ENCODE data around the gene MARCHF6.
"Not testable (repeated sequence)": the region's sequence is repeated elsewhere in the genome, so short reads cannot be mapped to it uniquely, and the experiment has no call there.

The MARCHF6 gene

DNA sequence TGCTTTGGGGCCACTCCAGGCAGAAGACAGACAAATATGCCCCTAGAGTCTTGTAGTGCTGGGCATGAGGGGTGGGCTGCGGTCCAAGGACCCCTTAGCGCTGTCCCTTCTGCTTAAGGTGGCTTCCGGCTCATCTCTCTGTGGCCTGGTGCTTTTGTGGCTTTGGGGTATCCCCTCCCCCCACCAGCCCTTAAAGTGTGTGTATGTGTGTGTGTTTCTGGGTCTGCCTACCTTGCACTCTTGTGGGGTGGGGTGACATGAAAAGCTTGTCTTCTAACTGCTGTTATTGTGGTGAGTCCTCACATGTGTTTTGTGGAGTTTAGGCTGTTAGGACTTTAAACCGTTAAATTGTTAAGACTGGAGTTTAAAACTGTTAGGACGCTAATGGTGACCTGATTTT, 23.6 kb downstream of the MARCHF6 start:
- DNase-seq = peak; percentile 24

DNA sequence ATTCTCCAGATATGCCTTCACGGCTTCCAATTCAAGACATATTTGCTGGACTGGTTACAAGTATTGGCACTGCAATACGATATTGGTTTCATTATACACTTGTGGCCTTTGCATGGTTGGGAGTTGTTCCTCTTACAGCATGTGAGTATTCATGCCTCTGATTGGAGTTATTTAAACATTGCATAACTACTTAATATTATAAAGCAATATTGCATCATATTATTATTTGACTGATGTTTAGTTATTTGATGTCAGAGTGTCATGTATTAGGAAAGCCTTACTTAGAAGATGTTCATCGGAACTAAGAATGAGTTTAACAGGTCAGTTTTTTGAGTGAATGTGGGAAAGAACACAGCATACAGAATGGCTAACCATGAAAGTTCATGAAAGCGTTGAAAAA, 28.3 kb downstream of the MARCHF6 start:
- no peak for DNase-seq

- DNase-seq = no peak
Measured at GRCh38 chr5:10384483-10384882, 31.0 kb downstream of the MARCHF6 start.

DNA sequence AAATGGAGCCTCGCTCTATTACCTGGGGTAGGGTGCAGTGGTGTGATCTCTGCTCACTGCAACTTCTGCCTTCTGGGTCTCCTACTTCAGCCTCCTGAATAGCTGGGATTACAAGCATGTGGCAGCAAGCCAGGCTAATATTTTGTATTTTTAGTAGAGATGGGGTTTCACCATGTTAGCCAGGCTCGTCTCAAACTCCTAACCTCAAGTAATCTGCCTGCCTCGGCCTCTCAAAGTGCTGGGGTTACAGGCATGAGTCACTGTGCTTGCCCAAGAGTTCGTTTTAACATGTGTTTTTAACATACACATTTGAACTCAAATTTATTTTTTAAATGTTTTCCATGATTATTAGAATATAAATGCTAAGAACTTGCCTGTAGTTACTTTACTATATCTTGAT, 34.2 kb downstream of the MARCHF6 start:
- DNase-seq = no peak

GRCh38 chr5:10391130-10391529, 37.6 kb downstream of the MARCHF6 start:
- DNase-seq = no peak

- DNase-seq = not testable (repeated sequence)
Measured at GRCh38 chr5:10392567-10393328, 39.3 kb downstream of the MARCHF6 start.

DNA sequence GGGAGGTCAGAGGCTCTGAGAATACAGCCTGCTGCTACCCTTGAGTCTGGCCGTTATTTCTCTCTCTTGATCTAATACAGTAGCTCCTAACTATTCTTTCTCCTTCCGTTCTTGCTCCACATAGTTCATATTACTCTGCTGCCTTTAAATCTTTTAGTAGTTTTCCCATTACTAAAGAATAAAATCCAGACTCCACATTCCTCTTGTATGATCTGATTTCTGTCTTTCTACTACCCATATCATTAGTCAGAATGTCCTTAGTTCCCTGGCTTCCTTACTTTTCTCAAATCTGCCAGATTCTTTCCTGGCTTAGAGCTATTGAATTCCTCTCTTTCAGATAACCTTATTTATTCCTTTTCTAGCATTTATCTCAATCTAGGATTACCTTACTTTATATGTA, 40.0 kb downstream of the MARCHF6 start:
- DNase-seq = no peak

- no peak for DNase-seq
Measured at GRCh38 chr5:10396552-10396951, 43.1 kb downstream of the MARCHF6 start.

GRCh38 chr5:10399839-10400238, 46.3 kb downstream of the MARCHF6 start:
- no peak for DNase-seq

DNA sequence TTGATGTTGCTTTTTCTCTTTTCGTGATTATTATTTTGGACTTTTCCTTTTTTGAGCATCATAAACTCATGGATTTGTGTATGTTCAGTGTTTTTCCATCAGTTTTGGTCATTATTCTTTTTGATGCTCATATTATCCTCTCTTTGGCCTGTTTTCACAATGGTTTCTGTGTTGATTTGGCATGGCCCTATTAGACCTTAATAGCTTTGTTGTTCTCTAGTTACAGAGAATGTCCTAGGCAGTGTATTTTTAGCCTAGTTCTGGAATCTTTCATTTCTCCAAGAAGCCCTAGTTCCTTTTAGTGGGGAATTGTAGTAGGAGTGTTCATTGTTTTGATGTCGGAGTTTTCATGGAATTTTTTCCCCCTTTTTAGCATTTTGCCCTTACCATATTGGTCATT, 46.9 kb downstream of the MARCHF6 start:
- DNase-seq = no peak

DNA sequence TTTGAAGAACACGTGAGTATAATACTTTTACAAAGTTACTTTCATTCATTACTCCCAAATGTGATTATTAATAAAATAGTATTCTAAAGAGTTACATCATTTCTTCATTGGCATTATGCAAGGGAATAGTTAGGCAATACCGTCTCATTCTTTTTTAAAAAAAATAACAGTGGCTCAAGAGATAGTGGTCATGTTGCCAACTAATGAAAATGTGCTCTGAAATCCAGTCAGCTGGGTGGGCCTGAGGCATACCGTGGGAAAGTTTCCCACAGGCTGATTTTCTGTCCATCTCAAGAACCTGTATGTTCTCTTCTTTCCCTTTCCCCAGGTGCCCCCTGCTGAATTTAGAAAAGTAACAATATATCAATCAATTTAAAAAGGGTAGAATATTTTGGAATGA, 47.3 kb downstream of the MARCHF6 start:
- no peak for DNase-seq

- DNase-seq = no peak
Measured at GRCh38 chr5:10401498-10401897, 48.0 kb downstream of the MARCHF6 start.
